GM19438 (cell line): ENCODE measurements around the gene TMEM45A.
"Not testable (repeated sequence)": the region's sequence is repeated elsewhere in the genome, so short reads cannot be mapped to it uniquely, and the experiment has no call there.

ENCODE experiments used
- ATAC-seq: cut with Tn5 transposase; IDR thresholded peaks from one replicate; pipeline ENCODE4 v1.9.1; 2021; ENCODE audit warnings: low read depth; ENCODE audit not compliant: unreplicated experiment

Gene TMEM45A

GRCh38 chr3:100531093-100531492 lies 38.7 kb downstream of the TMEM45A start:
- no peak for ATAC-seq

GRCh38 chr3:100532411-100532810 lies 40.0 kb downstream of the TMEM45A start:
- ATAC-seq, result no peak

- ATAC-seq, result no peak
These were observed 40.8 kb downstream of the TMEM45A start for GRCh38 chr3:100533176-100533575.

- no peak for ATAC-seq
These were observed 43.2 kb downstream of the TMEM45A start for GRCh38 chr3:100535610-100535943.

- ATAC-seq, result no peak
These were observed 43.7 kb downstream of the TMEM45A start for GRCh38 chr3:100536093-100536492.

GRCh38 chr3:100537646-100538338 lies 45.4 kb downstream of the TMEM45A start:
- no peak for ATAC-seq

- ATAC-seq, result no peak
These were observed 45.9 kb downstream of the TMEM45A start for GRCh38 chr3:100538339-100538706.

- ATAC-seq, result no peak
These were observed 48.4 kb downstream of the TMEM45A start for GRCh38 chr3:100540791-100541334.

- ATAC-seq, result not testable (repeated sequence)
These were observed 49.0 kb downstream of the TMEM45A start for GRCh38 chr3:100541428-100541827.

GRCh38 chr3:100545371-100545770 lies 53.0 kb downstream of the TMEM45A start:
- no peak for ATAC-seq

GRCh38 chr3:100546020-100546744 lies 53.8 kb downstream of the TMEM45A start:
- ATAC-seq, result no peak

- no peak for ATAC-seq
These were observed 55.6 kb downstream of the TMEM45A start for GRCh38 chr3:100548053-100548452.

- no peak for ATAC-seq
These were observed 61.4 kb downstream of the TMEM45A start for GRCh38 chr3:100553618-100554372.

- ATAC-seq, result no peak
These were observed 61.9 kb downstream of the TMEM45A start for GRCh38 chr3:100554373-100554676.

- ATAC-seq, result no peak
These were observed 64.4 kb downstream of the TMEM45A start for GRCh38 chr3:100556673-100557310.

- ATAC-seq, result no peak
These were observed 65.8 kb downstream of the TMEM45A start for GRCh38 chr3:100558233-100558632.

- ATAC-seq, result no peak
These were observed 68.0 kb downstream of the TMEM45A start for GRCh38 chr3:100560426-100560825.

- no peak for ATAC-seq
These were observed 69.2 kb downstream of the TMEM45A start for GRCh38 chr3:100561459-100562158.

- no peak for ATAC-seq
These were observed 69.9 kb downstream of the TMEM45A start for GRCh38 chr3:100562224-100562857.

- no peak for ATAC-seq
These were observed 70.8 kb downstream of the TMEM45A start for GRCh38 chr3:100563228-100563627.
